SIG-M5 (cell line): ENCODE measurements around the gene DGAT2.
"Not testable (repeated sequence)": the region's sequence is repeated elsewhere in the genome, so short reads cannot be mapped to it uniquely, and the experiment has no call there.

ENCODE experiments used
- DNase-seq: peaks from one replicate; lab custom pipeline; 2025; lab: John Stamatoyannopoulos, UW

DGAT2 gene

DNA sequence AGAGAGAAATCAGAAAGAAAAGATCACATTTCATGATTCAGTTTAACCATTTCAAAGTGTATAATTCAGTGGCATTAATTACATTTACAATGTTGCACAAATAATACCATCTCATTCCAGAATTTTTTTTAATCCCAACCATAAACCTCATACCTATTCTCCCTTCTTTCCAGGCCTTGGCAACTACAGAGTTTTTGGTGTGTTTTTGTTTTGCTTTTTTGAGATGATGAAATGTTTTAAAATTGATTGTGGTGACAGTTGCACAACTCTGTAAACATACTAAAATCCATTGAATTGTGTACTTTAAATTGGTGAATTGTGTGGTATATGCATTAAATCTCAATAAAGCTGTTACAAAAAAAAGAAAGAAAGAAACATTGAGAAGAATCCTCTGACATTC, 13.6 kb upstream of the DGAT2 start:
- DNase-seq, result not testable (repeated sequence)

DNA sequence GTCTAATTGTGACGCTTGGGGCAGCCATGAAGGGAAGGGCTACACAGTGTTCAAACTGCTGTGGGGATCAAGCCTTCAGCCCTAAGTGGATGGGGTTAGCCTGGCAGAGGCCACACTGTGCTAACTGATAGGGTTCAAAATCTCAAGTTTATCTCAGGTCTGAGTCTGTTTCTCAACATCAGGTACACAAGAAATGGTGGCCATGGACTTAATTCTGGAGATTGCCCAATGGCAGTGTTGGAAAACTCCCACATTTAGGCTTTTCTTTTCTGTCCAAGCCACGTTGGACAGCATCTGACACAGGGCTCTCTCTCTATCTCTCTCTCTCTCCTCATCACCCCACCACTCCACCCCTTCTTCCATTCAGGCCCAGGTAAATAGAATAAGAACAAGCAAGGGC, 10.9 kb upstream of the DGAT2 start:
- no peak for DNase-seq

DNA sequence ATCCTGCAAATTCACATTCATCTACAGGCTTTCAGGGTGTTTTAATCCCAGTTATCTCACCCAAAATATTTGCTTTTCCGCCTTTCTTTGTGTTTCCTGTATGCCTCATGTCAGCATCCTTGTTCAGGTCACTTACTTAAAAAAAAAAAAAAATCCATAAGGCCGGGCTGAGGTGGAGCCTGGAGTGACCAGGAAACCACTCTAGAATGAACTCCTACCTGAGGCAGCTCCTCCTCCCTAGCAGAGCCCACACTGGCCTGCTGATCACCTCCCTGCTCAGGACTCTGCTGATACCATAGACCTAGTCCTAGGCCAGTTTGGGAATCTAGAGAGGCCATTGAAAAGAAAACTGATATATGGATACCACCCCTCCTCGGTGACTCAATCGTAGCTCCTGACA, 8.7 kb upstream of the DGAT2 start:
- DNase-seq, result no peak

DNA sequence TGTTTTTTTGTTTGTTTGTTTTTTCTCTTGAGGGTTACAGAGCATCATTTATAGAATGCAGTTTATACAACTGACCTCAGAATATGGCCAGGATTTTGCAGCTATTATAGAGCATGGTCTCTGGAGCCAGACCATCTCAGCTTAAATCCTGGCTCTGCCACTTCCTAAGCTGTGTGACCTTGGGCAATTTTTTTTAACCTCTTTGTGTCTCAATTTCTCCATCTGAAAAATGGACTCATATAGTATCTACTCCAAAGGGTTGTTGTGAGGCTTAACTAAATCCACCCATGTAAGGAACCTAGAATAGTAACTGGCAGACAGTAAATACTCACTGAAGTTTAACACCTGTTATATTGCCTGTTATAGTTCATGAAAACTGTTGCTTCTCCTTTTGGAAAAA, 8.3 kb upstream of the DGAT2 start:
- no peak for DNase-seq

DNA sequence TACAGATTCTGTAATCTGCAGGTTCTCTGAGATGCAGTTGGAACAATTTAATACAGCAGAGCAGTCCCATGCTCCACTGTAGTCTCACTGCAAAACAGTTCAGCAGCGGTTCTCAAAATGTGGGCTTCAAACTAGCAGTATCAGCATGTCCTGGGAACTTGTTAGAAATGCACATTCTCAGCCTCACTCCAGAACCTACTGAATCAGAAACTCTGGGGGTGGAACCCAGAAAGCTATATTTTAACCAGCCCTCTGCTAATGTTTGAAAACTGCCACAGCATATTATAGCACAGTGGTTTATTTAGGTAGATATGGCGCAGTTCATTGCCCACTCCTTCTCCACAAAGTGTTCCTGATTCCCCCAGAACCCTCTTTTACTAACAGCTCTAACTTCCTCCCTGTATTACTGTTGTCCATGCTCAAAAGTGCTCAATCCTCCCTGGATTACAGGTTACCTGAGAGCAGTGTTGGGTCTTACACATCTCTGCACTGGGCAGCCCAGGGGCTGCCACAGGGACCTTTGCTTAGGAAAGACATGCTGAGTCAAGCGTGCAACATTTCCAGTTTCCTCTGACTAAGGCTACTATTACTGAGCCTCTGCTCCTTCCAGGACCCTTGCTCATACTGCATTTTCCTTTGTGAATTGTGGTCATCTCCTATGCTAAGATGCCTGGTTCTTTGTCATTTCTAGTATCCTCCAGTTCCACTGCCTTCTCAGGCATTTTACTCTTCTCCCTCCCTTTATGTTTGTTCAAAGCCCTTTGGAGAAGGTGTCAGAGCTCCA, 7.7 kb upstream of the DGAT2 start:
- DNase-seq, result no peak

DNA sequence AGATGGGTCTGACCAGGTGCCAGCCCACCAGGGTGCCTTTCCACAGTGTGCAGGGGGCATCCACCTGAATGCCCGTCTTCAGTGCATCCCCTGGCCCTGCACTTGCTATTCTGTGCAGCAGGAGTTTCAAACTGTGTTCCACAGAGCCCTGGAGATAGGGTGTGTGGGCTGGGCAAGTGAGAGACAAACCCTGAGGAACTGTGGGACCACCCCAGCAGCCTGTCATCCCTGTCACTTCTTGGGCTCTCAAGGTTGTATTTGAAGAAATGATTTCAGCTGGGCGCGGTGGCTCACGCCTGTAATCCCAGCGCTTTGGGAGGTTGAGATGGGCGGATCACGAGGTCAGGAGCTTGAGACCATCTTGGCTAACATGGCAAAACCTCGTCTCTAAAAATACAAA, 6.4 kb upstream of the DGAT2 start:
- no peak for DNase-seq

DNA sequence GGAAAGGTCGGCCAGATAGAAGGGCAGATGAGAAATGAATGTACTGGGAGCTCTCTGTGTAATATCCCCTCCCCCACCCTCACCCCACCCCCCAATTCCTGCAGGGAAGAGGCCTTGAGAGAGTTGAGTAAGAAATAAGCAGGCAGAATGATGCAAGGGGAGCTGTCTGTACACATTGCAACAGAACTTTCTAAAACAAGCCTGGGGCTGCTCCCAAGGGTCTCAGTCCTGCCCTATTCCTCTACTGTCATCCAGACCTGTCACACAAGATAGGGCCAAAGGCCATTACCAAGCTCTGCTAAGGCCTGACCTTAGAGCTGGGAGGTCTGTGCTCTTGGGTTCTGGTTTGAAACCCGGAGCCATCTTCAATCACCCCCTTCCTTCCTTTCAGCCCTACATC, 5.7 kb upstream of the DGAT2 start:
- no peak for DNase-seq

DNA sequence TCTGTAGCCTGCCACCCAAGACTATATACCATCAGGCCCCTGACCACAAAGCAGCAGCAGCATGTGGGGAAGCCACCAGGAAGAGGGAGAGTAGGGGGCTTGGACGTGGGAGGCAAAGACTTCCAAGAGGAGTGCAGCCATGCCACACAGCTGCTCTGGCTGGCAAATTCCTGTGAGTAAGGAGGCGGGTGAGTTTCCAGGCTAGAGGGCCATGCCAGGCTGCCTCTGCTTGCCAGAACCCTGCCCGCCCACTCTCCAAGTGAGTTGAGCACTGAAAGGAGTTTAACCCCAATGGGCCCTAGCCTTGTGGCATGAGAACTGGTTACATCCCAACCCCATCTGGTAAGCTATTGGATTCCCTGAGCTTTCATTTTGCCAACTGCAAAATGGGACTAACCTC, 4.7 kb upstream of the DGAT2 start:
- no peak for DNase-seq

DNA sequence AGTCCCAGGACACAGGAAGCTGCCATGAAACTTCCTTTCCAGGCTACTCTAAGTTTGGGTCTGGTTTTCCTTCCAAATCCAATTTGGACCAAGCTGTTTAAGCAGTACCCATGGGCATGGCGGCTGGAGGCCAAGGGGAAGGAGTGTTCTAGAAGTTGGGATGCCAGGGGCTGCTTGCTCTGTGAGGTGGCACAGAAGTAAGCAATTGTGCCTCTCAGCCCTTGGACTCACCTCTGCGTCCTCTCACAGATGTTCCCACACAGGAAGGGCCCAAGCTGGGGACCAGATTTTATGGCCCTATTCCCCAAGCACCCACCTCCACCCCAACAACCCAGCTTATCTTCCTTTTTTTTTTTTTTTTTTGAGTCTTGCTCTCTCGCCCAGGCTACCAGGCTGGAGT, 3.5 kb upstream of the DGAT2 start:
- no peak for DNase-seq

DNA sequence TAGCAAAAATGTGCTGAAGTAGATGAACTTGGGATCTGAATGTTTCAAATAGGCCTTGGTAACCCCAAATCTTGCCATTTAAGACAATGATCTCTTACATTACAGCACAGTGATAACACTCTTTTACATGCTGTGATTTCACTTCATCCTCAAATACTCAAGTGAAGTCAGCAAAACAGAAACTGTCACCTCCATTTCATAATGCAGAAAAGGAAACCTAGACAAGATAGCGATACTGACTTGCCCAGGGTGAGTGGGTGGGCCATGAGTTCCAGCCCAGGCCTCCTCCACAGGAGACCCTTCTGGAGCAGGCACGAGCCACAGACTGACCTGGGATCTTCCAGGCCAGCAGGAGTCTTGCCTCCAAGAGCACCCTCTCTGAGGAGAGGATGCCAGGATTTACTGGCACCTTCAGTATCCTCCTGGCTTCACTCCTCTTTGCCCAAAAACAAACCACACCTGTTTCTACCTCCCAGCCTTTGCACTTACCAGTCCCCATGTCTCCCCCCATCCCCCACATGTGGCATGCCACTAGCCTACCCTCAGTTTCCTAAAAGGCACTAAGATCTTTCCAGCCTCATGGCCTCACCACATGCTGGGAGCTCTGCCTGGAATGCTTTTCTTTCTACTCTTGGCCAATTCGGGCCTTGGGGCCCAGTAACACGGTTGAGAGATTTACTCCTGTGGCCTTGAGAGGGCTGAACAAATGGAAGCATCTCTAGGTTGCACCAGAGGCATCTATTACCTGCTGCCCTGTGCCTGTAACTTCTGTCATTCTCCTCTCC, 1.9 kb upstream of the DGAT2 start:
- no peak for DNase-seq

DNA sequence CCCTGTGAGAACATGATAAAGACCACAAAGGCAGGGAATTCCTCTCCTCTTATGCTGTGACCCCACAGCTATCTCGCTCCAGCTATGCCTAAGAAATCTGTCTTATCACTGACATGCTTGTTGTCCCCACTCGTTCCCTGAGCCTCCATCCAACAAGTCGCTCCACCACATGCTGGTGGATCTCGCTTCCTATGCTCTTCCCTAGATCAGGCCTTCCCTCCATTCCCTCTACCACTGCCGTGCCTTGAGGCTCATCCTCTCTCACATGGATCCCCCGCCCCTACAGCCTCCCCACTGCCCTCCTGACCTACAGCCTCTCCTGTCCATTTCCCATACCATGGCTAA, 1.4 kb upstream of the DGAT2 start:
- DNase-seq, result no peak

DNA sequence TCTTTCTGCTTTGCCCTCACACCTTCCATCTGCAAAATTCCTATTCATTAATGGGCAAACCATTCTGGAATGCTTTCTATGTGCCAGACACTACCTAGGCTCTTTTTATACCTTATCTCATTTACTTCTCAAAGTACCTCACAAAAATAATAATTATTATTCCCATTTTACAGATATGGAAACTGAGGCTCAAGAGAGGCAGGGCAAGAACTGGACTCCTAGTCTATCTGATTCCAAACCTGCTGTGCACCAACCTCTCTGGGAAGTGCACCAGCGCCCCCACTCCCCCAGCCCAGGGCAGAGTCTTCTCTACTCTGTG, 826 bp upstream of the DGAT2 start:
- no peak for DNase-seq

DNA sequence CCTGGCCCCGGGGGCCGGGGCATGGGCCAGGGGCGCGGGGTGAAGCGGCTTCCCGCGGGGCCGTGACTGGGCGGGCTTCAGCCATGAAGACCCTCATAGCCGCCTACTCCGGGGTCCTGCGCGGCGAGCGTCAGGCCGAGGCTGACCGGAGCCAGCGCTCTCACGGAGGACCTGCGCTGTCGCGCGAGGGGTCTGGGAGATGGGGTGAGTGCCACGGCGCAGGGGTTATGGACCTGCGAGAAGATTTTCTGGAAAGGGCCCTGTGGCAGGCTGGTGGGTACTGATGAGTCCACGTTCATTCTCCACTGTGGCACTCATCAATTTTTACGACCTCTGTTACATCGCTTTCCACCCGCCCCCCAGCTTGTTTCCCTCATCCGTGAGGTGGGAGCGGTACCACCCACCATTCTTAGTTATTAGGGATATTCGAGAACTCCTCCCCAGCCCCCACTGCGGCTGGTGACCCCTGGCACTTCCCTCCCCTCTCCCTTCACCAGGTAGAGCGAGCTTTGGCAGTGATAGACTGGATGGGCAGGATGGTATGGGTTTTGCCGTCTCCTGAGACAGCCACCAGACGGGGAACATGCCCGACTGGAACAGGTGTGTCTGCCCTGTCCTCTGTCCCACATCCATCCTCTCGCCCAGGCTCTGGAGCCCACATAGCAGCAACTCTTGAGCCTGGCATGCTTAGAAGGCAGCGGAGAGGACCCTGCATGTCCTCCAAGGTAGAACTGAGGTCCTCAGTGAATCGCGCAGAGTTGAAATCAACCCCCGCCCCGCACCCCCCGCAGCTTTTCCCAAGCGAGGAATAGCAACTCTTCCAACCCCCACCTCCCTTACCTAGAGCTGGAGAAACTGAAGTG, 562 bp downstream of the DGAT2 start:
- DNase-seq, result no peak

DNA sequence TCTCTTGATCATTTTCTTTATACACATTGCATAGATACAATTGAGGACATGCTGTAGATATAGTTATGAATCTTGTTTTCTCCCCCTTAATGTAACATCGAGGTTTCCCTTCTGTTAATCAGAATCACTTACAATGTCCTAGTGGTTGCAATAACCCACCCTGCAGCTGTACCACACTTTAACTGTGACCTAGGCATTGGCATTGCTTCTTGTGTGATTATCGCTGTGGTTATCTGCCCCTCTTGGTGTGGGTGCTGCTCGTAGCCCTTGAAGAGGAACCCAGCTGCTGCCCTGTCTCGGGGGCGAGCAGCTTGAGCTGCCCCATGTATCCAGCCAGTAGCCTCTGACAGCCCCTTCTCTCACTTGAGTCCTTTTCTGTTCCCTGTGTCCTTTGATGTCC, 1.5 kb downstream of the DGAT2 start:
- DNase-seq, result no peak

DNA sequence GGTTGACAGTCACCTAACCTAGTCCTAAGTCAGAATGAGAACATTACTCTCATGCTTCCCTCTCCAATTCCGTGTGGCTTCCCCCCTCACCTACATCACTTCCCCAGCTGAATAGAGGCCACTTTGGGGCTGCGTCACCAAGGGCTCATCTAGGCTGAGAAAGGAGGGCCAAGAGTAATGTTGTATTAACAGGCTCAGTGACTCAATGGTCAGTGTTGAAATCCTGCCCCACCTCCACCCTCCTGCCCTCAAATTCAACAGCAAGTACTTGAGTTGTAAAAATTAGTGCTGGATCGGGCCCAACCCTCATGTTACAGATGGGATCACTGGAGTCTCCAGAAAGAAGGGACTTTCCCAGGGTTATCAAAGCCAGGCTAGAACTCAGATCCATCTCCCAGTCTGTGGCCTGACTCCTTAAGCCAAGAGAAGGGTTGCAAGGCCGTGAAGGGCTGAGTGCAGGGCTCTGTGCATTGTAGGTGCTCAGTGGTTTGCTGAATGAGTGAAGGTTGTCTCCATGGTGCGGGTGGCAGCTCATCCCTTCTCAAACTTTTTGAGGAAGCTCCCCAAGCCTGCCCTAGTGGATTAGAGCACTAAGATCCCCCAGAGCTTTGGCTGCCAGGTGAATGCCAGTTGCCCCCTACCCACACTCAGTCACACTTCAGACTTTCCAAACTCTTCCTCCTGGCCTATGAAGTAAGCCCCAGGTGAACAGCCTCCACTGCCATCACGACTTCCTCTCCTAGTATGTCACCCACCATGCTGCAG, 3.2 kb downstream of the DGAT2 start:
- no peak for DNase-seq

DNA sequence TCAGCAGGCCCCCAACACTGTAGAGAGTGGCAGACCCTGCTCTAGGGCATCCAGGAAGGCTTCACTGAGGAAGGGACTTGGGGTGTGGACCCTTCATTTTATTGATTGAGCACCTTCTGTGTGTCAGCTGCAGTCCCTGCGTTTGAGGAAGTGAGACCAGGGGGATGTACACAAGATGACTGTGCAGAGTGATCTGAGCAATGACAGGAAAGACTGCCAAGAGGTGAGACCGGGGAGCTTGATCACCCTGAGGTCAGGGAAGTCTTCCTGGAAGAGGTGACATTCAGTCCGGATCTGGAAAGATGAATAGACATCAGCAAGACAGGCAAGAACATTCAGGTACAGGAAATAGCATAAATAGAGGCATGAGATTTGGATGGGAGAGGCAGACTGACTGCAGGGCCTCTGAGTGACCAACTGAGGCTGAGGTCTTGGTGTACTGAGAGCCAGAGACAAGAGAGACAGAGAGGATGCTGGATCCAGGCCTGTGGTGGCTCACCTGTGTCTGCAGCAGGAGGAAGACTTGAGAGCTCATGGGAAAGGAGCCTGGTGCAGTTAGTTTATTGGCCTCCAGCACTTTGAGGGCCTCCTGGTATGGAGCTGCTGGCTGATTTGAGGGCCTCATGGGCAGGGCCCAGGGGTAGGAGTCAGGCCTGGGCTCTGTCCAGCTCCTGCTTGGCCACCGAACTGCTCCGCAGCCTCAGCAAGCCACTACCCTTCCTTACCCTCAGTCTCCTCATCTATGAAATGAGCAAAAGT, 5.2 kb downstream of the DGAT2 start:
- DNase-seq, result peak; percentile 18

DNA sequence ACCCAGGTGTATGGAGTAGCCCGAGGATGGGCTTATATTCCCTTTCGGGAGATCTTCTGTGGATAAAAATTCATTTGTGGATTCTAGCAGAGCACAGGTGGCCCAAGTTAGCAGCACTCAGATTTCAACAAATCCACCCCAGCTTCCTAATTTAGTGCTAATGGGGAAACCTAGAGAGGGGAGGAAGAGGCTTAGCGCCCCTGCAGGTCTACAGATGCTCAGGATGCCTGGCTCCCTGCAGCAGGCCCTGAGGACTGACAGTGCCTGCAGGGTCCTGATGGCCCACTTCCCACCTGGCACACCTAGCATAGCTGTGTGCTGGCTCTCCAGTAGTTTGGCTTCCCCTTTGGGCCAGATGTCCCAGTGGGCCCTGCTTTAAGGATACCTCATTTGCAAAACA, 6.5 kb downstream of the DGAT2 start:
- DNase-seq, result no peak

DNA sequence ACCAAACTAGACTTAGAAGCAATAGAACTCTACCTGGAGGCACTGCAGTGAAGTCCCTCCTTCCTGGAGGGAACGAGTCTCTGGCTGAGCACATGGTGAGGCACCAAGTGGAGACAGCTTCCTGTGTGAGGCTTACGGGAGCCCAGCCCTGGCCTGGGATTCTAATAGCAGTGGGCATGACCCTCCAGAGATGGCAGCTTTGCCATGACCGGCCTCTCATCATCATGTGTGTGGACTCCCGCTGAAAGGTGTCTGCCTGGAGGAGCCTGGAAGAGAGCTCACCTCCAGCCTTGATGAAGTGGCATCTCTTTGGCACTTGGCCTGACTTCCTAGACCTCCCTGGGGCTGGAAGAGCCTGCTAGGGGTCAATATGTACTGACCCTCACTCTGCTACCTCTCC, 8.0 kb downstream of the DGAT2 start:
- DNase-seq, result no peak

DNA sequence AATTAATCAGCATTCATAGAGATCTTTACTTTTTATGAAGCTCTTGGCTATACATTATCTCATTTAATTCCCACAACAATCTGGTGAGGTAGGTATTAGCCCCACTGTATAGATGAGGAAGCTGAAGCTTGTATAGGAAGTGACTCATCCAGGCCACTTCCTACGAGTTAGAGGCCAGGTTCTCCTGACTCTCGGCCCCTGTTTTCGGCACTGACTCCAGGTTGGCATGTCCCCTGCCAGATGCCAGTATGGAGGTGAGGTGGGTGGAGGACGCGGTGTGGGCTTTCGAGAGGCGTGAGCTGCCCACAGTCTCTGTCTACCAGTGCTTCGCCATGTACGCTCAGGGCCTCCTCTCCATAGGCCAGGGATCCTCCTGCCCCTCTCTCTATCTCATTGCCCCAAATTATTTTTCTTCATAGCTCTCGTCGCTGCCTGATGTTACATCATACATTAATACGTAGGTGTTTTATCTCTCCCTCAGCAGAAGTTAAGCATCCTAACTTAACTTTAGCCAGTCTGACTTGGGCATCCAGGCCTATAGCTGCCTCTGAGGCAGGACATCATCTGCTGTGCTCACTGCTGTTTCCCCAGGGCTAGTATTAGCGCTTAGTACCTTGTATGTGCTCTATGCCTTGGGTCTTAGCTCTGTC, 9.0 kb downstream of the DGAT2 start:
- DNase-seq, result no peak

DNA sequence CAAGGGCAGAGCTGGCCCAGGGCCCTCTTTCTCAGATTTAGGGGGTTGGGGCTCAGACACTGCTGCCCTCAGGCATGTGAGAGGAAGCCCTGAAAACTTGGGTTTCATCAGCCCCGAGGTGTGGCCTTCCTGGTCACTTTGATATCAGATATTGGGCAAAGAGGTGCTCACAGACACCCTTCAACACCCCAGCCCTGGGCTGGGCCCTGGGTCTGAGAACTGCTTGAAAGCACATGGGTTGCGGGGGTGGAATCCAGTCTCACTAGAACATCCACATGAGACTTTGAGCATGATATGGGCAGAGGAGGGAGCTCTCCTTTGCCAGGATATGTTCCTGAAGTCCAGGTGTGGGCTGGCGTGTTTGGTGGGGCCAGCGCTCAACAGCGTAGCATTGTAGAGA, 10.4 kb downstream of the DGAT2 start:
- no peak for DNase-seq

DNA sequence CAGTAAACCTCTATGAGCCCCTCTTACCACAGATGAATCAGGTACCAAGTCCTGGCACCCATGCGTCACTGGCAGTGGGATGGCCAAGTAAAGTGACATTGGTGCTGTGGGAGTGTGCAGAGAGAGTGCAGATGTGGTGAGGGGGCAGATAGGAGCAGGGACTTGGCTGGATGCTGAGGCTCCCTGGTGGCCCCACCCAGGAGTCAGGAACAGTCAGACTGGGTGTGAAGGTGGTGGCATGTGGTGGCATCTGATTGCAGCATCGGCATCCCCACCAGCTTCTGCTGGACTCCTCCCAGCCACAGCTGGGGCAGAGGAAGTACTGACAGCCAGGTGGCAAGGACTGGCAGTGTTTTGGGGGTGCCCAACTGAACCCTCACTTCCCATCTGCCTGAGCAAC, 11.4 kb downstream of the DGAT2 start:
- DNase-seq, result no peak
